ENCODE results near the gene TBL1X. TPM values are rescaled to one million over a fixed set of nuclear protein-coding genes. Genes with fewer than 3 reads are reported as not detected.

The TBL1X gene
- polyA plus RNA-seq, 3 donors = 12.5 to 19.5 (median 13.8) TPM

DNA sequence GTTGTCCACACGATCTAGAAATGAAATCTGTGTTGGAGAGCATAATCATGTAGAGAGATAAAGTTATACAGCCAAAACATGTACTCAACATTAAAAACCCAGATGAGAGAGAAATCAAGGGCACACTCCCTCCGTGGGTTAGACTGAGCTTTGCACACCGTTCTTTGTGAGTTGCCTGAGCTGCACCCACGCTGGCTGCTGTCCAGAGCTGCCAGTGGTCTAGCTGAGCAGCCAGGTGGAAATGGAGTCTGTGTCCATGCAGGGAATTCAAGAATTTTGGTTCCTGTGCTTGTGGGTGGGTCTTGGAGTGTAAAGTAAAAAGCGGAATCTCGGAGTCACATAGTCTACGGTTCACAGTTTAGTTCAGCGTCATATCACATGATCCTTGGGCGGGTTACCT lies 216.2 kb downstream of the TBL1X start:
- Histone ChIP-seq H3K4me2 (replicated peaks; ENCODE audit: extremely low read depth, low read length, poor library complexity, severe bottlenecking) (no peak overlapping the region), H3K27me3 (ENCODE audit: control insufficient read depth in 2 of 2, insufficient read depth in 2 of 2, low read length in 2 of 2) (no peaks in the 10 kb centered on the region), H3K9ac (ENCODE audit: insufficient read depth, low read length, poor library complexity, severe bottlenecking) (no peak overlapping the region), H3K79me2 (ENCODE audit: insufficient read depth, low read length) (no peaks in the 10 kb centered on the region), H3K9me3 (replicated peaks in 1 of 2; ENCODE audit: control insufficient read depth in 1 of 2, insufficient read depth in 1 of 2, low read length in 2 of 2) (no peaks in the 10 kb centered on the region), H3K4me3 (replicated peaks in 1 of 3; ENCODE audit: low read depth in 2 of 3, low read length in 3 of 3) (no peak overlapping the region), H2AFZ (ENCODE audit: insufficient read depth, low read depth, low read length, poor library complexity, severe bottlenecking) (no peak overlapping the region), H3K27ac (ENCODE audit: low read depth in 1 of 2, low read length in 2 of 2) (no peak overlapping the region), H3K4me1 (ENCODE audit: control insufficient read depth in 1 of 2, insufficient read depth in 2 of 2, low read length in 2 of 2) (peaks cover 20% of the 10 kb centered on the region in 2 donors), H4K20me1 (ENCODE audit: insufficient read depth, low read length) (peaks cover 21% of the 10 kb centered on the region), H3K36me3 (replicated peaks in 1 of 2; ENCODE audit: control insufficient read depth in 1 of 2, insufficient read depth in 2 of 2, low read length in 2 of 2) (peaks cover 16 to 56% of the 10 kb centered on the region in 2 donors)
- no peak for DNase-seq
- H3K4me1 Mint-ChIP-seq = peaks cover 21% of the 10 kb centered on the region
- intact Hi-C loops (cut with micrococcal nuclease) = no loop called here
- peaks cover 46 to 48% of the 10 kb centered on the region in 2 donors for H3K36me3 Mint-ChIP-seq
- WGBS (ENCODE audit: insufficient coverage) = 93% methylated on average over 3 of the region's 9 CpGs
- H3K27me3 Mint-ChIP-seq (ENCODE audit: low read depth in 3 of 3) = peaks cover 0 to 17% (median 0%) of the 10 kb centered on the region in 3 donors
- TF ChIP-seq, protein P1, sequence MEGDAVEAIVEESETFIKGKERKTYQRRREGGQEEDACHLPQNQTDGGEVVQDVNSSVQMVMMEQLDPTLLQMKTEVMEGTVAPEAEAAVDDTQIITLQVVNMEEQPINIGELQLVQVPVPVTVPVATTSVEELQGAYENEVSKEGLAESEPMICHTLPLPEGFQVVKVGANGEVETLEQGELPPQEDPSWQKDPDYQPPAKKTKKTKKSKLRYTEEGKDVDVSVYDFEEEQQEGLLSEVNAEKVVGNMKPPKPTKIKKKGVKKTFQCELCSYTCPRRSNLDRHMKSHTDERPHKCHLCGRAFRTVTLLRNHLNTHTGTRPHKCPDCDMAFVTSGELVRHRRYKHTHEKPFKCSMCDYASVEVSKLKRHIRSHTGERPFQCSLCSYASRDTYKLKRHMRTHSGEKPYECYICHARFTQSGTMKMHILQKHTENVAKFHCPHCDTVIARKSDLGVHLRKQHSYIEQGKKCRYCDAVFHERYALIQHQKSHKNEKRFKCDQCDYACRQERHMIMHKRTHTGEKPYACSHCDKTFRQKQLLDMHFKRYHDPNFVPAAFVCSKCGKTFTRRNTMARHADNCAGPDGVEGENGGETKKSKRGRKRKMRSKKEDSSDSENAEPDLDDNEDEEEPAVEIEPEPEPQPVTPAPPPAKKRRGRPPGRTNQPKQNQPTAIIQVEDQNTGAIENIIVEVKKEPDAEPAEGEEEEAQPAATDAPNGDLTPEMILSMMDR (IDR thresholded peaks at IDR 0.05) = no peak
- peaks cover 0 to 13% (median 0%) of the 10 kb centered on the region in 7 donors for H3K9me3 Mint-ChIP-seq
- H3K27ac Mint-ChIP-seq = no peak overlapping the region
- no peak overlapping the region for H3K4me3 Mint-ChIP-seq

DNA sequence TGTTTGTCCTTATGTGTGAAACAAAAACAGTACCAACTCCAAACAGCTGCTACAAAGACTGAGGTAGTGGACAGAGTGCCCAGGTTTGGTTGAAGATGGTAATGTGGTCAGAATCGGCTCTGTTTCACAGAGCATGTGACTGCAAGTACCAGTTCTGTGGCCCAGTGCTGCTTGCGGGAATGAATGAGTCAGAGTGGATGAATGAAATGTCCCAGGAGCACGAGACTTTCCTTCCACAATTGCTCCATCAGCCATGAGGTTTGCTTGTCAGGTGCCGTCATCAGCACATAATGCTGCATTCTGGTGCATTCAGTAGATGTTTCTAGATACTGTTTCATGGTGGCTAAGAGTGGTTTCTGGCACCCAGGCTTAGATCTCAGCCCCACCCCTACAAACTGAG lies 216.6 kb downstream of the TBL1X start:
- no peak overlapping the region for H3K9ac ChIP-seq (ENCODE audit: insufficient read depth, low read length, poor library complexity, severe bottlenecking)
- H3K79me2 ChIP-seq (ENCODE audit: insufficient read depth, low read length) = no peaks in the 10 kb centered on the region
- intact Hi-C loops (cut with micrococcal nuclease) = no loop called here
- H4K20me1 ChIP-seq (ENCODE audit: insufficient read depth, low read length) = peaks cover 22% of the 10 kb centered on the region
- H3K4me1 Mint-ChIP-seq = peaks cover 18% of the 10 kb centered on the region
- peaks cover 0 to 16% (median 0%) of the 10 kb centered on the region in 3 donors for H3K27me3 Mint-ChIP-seq (ENCODE audit: low read depth in 3 of 3)
- peaks cover 0 to 10% (median 0%) of the 10 kb centered on the region in 7 donors for H3K9me3 Mint-ChIP-seq
- peaks cover 16 to 18% of the 10 kb centered on the region in 2 donors for H3K4me1 ChIP-seq (ENCODE audit: control insufficient read depth in 1 of 2, insufficient read depth in 2 of 2, low read length in 2 of 2)
- 60% methylated on average over 1 of the region's 4 CpGs for WGBS (ENCODE audit: insufficient coverage)
- TF ChIP-seq, protein P1 (IDR thresholded peaks at IDR 0.05) = no peak
- peaks cover 50% of the 10 kb centered on the region in 2 donors for H3K36me3 Mint-ChIP-seq
- no peak overlapping the region for H3K27ac Mint-ChIP-seq
- no peak overlapping the region for H3K4me2 ChIP-seq (replicated peaks; ENCODE audit: extremely low read depth, low read length, poor library complexity, severe bottlenecking)
- H2AFZ ChIP-seq (ENCODE audit: insufficient read depth, low read depth, low read length, poor library complexity, severe bottlenecking) = no peak overlapping the region
- DNase-seq = peak in 1 of 3 donors; percentile 8
- H3K9me3 ChIP-seq (replicated peaks in 1 of 2; ENCODE audit: control insufficient read depth in 1 of 2, insufficient read depth in 1 of 2, low read length in 2 of 2) = no peaks in the 10 kb centered on the region
- H3K4me3 ChIP-seq (replicated peaks in 1 of 3; ENCODE audit: low read depth in 2 of 3, low read length in 3 of 3) = no peak overlapping the region
- H3K27ac ChIP-seq (ENCODE audit: low read depth in 1 of 2, low read length in 2 of 2) = no peak overlapping the region
- no peaks in the 10 kb centered on the region for H3K27me3 ChIP-seq (ENCODE audit: control insufficient read depth in 2 of 2, insufficient read depth in 2 of 2, low read length in 2 of 2)
- H3K4me3 Mint-ChIP-seq = no peak overlapping the region
- peaks cover 18 to 61% of the 10 kb centered on the region in 2 donors for H3K36me3 ChIP-seq (replicated peaks in 1 of 2; ENCODE audit: control insufficient read depth in 1 of 2, insufficient read depth in 2 of 2, low read length in 2 of 2)
